ENCODE data around the gene DUSP22. TPM values are rescaled to one million over a fixed set of nuclear protein-coding genes. Genes with fewer than 3 reads are reported as not detected.

DUSP22 gene
- 35.4 and 47.4 TPM in 2 replicates for total RNA-seq

GRCh38 chr6:291697-292505 lies at the start of gene DUSP22:
Gene DUSP22 (plus strand): TSS chr6:292487. CDS start chr6:292540, 53 bp downstream.

GRCh38 chr6:391559-392440 lies 99.5 kb downstream of the DUSP22 start, which contains the start of gene IRF4:
Gene IRF4 (plus strand): TSS chr6:391752. CDS start chr6:393153, 1,401 bp downstream.

Other genes starting within 250 kb of the DUSP22 start
- gene IRF4, start 99.3 kb downstream of the DUSP22 start, total RNA-seq, result not detected in 2 replicates